Measurements from ENCODE around the gene SLC7A1. TPM values are rescaled to one million over a fixed set of nuclear protein-coding genes. Genes with fewer than 3 reads are reported as not detected.

Gene SLC7A1
- total RNA-seq, 4 donors from 2014 or later, result 72.6 to 101 (median 86.7) TPM

GRCh38 chr13:29575098-29575497 lies 20.4 kb downstream of the SLC7A1 start:
- DNase-seq (ENCODE audit: low spot score in 2 of 2), result no peak
- Histone ChIP-seq H3K27me3 (no peaks in the 10 kb centered on the region), H3K36me3 (no peaks in the 10 kb centered on the region), H3K9me3 (no peaks in the 10 kb centered on the region), H3K27ac (no peak overlapping the region), H3K4me3 (no peak overlapping the region), H3K4me1 (peaks cover 52% of the 10 kb centered on the region)
- TF ChIP-seq EP300 (IDR thresholded peaks at IDR 0.05) (no peak), POLR2A (IDR thresholded peaks at IDR 0.05) (no peak), POLR2AphosphoS5 (IDR thresholded peaks at IDR 0.05) (no peak), CTCF (IDR thresholded peaks at IDR 0.05) (no peak)
- 47% methylated on average over 3 of the region's 3 CpGs for WGBS

DNA sequence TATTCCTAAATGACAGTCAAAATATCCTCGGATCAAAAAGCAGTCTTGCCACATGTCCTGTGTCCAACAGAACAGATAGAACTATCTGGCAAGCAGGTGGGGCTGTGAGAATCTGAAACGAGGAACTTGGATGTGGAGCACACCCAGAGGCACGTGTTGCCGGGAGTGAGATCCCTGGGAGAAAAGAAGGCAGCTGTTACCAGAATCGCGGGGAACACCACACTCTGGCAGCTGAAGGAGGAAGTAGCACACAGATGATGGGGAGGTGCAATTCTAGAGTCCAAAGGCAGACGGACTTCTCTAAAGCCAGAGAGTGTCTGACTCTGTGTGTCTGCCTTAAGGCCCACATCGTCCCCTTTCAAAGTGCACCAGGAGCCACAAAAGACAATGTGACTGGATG lies 22.3 kb downstream of the SLC7A1 start:
- H3K4me3 ChIP-seq, result no peak overlapping the region
- no peaks in the 10 kb centered on the region for H3K9me3 ChIP-seq
- H3K27me3 ChIP-seq, result no peaks in the 10 kb centered on the region
- 17% methylated on average over 8 of the region's 8 CpGs for WGBS
- peaks cover 52% of the 10 kb centered on the region for H3K4me1 ChIP-seq
- H3K36me3 ChIP-seq, result no peaks in the 10 kb centered on the region
- no peak for DNase-seq (ENCODE audit: low spot score in 2 of 2)
- no peak overlapping the region for H3K27ac ChIP-seq
- TF ChIP-seq CTCF (IDR thresholded peaks at IDR 0.05), result no peak
- TF ChIP-seq EP300 (IDR thresholded peaks at IDR 0.05), result no peak
- no peak for TF ChIP-seq POLR2A (IDR thresholded peaks at IDR 0.05)
- no peak for TF ChIP-seq POLR2AphosphoS5 (IDR thresholded peaks at IDR 0.05)

DNA sequence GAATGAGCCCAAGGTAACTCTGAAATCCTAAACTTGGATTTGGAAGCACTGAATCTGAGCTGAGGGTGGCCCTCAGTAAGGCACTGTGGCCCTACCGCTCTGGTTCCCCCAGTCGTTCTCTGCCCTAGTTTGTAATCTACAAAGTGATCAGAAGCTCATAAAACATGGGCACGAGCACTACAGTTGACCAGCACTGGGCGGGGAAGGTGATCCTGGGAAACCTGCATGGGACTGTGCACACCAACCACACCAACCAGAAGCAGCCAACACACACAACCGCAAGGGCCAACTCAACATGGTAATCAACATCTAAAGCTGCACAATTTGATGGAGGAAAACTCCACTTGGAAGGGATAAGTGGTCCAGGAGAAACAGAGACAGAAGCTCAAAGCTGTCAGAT lies 22.9 kb downstream of the SLC7A1 start:
- H3K36me3 ChIP-seq, result no peaks in the 10 kb centered on the region
- 67% methylated on average over 5 of the region's 5 CpGs for WGBS
- TF ChIP-seq EP300 (IDR thresholded peaks at IDR 0.05) (no peak), CTCF (IDR thresholded peaks at IDR 0.05) (no peak), POLR2A (IDR thresholded peaks at IDR 0.05) (no peak), POLR2AphosphoS5 (IDR thresholded peaks at IDR 0.05) (no peak)
- no peak for DNase-seq (ENCODE audit: low spot score in 2 of 2)
- no peaks in the 10 kb centered on the region for H3K9me3 ChIP-seq
- no peak overlapping the region for H3K27ac ChIP-seq
- peaks cover 52% of the 10 kb centered on the region for H3K4me1 ChIP-seq
- no peaks in the 10 kb centered on the region for H3K27me3 ChIP-seq
- no peak overlapping the region for H3K4me3 ChIP-seq

GRCh38 chr13:29571876-29572570 lies 23.5 kb downstream of the SLC7A1 start:
- no peak for DNase-seq (ENCODE audit: low spot score in 2 of 2)
- Histone ChIP-seq H3K27ac (no peak overlapping the region), H3K36me3 (no peaks in the 10 kb centered on the region), H3K27me3 (no peaks in the 10 kb centered on the region), H3K9me3 (no peaks in the 10 kb centered on the region), H3K4me3 (no peak overlapping the region), H3K4me1 (peaks cover 52% of the 10 kb centered on the region)
- WGBS, result 90% methylated on average over 16 of the region's 17 CpGs
- TF ChIP-seq POLR2A (IDR thresholded peaks at IDR 0.05) (no peak), CTCF (IDR thresholded peaks at IDR 0.05) (no peak), POLR2AphosphoS5 (IDR thresholded peaks at IDR 0.05) (no peak), EP300 (IDR thresholded peaks at IDR 0.05) (no peak)

DNA sequence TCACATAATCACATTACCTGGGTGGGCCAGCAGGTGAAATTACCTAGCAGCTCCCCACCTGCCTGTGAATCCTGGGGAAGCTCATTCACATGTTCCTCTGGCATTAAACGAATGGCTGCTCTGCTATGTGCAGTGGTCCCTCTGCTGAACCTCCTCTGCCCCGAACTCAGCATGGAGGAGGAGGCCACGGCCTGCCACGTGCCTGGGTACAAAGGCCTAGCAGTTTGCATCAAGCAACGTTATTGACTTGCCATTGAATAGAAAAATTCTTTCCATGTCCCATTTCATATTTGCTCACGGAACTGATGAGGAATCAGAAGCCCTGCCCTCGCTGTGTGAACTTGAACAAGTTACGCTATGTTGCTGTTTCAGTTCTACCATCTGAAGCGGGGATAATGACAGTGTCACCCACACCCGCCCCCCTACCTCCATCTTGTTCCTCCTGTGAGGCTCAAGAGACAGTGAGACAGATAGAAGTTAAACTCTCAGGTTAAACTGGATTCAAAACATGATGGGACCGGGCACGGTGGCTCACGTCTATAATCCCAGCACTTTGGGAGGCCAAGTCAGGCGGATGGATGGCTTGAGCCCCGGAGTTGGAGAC lies 25.3 kb downstream of the SLC7A1 start:
- TF ChIP-seq POLR2AphosphoS5 (IDR thresholded peaks at IDR 0.05), result no peak
- TF ChIP-seq POLR2A (IDR thresholded peaks at IDR 0.05), result no peak
- TF ChIP-seq EP300 (IDR thresholded peaks at IDR 0.05), result no peak
- no peak for TF ChIP-seq CTCF (IDR thresholded peaks at IDR 0.05)
- 91% methylated on average over 15 of the region's 15 CpGs for WGBS
- DNase-seq (ENCODE audit: low spot score in 2 of 2), result no peak
- H3K4me3 ChIP-seq, result no peak overlapping the region
- H3K27me3 ChIP-seq, result no peaks in the 10 kb centered on the region
- no peaks in the 10 kb centered on the region for H3K9me3 ChIP-seq
- H3K4me1 ChIP-seq, result peaks cover 54% of the 10 kb centered on the region
- H3K27ac ChIP-seq, result no peak overlapping the region
- no peaks in the 10 kb centered on the region for H3K36me3 ChIP-seq

Data from suprapubic skin (tissue), 4 donors.